Osteoblast (primary cell): ENCODE measurements around the gene HORMAD2. TPM values are rescaled to one million over a fixed set of nuclear protein-coding genes. Genes with fewer than 3 reads are reported as not detected.
A peak's percentile ranks its signal among the peaks of the same experiment; 100 is the strongest.

Experiments
- DNase-seq: peaks from one replicate; pipeline ENCODE4 v3.0.0; 2011; ENCODE audit warnings: low spot score, mixed read lengths; ENCODE audit not compliant: insufficient read length; ENCODE audit errors: missing footprints
- H2AFZ ChIP-seq: 2 replicates; pipeline ENCODE4 v1.6.0; 2011; ENCODE audit warnings: mild to moderate bottlenecking, low read length
- H3K27ac ChIP-seq: 2 replicates; pipeline ENCODE4 v1.5.1; 2011; ENCODE audit warnings: mild to moderate bottlenecking, low read depth, low read length, moderate library complexity
- H3K27me3 ChIP-seq: 2 replicates; pipeline ENCODE4 v1.6.0; 2012; ENCODE audit warnings: mild to moderate bottlenecking, control low read depth, inconsistent platforms, low read length, moderate library complexity; ENCODE audit not compliant: insufficient read depth
- H3K36me3 ChIP-seq: 2 replicates; pipeline ENCODE4 v1.5.1; 2011; ENCODE audit warnings: mild to moderate bottlenecking, low read length, control low read depth, moderate library complexity; ENCODE audit not compliant: insufficient read depth
- H3K4me1 ChIP-seq: 2 replicates; pipeline ENCODE4 v1.5.1; 2011; ENCODE audit warnings: mild to moderate bottlenecking, low read length, control low read depth, moderate library complexity; ENCODE audit not compliant: insufficient read depth
- H3K4me2 ChIP-seq: 2 replicates; pipeline ENCODE4 v1.6.0; 2011; ENCODE audit warnings: mild to moderate bottlenecking, low read length; ENCODE audit not compliant: insufficient read depth
- H3K4me3 ChIP-seq: fragments of 200-600 bp; sonication (generic); 3 replicates; pipeline ENCODE4 v1.5.1; 2012; ENCODE audit warnings: mild to moderate bottlenecking, low read length, inconsistent platforms; ENCODE audit not compliant: insufficient read depth
- H3K79me2 ChIP-seq: 2 replicates; pipeline ENCODE4 v1.6.0; 2012; ENCODE audit warnings: mild to moderate bottlenecking, low read length, control low read depth, inconsistent platforms; ENCODE audit not compliant: insufficient read depth
- H3K9me3 ChIP-seq: 2 replicates; pipeline ENCODE4 v1.5.1; 2011; ENCODE audit warnings: low read depth, low read length, control low read depth
- H4K20me1 ChIP-seq: 2 replicates; pipeline ENCODE4 v1.6.0; 2012; ENCODE audit warnings: mild to moderate bottlenecking, low read length, control low read depth; ENCODE audit not compliant: insufficient read depth
- total RNA-seq: library from RNA; depleted of rRNA; stranded (reverse); fragments of >200 nt; gene quantifications from 2 replicates; pipeline ENCODE4 v1.2.3, GENCODE V29; 2012
- TF ChIP-seq, protein P1 (sequence below): IDR thresholded peaks from 2 replicates; pipeline ENCODE4 v1.5.1; 2011; ENCODE audit warnings: mild to moderate bottlenecking, low read depth, low read length, moderate library complexity; ENCODE audit errors: extremely low read depth

HORMAD2 gene
- total RNA-seq, 1 donor, result under 0.01 TPM

DNA sequence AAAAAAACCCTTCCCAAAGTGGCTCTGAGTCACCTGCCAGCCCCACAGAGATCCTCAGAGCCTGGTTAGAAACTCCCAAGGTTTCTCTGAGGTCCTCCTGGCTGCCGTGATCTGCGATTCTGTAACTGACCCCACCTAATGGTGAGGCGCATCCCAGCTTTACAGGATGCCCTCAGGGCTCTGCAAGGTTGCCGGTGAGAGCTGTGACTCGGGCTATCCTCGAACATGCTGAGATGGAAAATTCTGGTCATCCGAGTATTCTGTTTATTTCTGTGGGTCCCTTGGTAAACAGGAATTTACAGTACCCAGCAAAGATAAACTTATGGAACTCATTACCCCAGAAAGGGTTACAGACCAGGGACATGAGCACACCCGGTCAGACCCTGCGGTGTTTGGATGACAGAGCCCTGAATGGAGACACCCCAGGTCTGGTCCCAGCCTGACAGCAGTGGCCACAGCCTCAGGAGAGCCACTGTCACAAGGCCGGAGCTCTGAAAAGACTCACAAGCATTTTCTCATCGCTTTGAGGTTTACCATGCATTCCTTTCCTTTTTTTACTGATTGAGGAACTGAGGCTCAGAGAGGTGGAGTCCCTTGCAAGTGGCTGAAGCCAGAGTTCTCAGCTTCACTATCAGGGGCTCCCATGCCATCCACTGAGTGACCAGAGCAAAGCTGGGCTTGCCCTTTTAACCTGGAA is 144.0 kb downstream of the HORMAD2 start:
- H3K79me2 ChIP-seq, result no peaks in the 10 kb centered on the region
- no peaks in the 10 kb centered on the region for H3K27me3 ChIP-seq
- peak overlapping the region; percentile 6 for H2AFZ ChIP-seq
- H3K4me3 ChIP-seq, result no peak overlapping the region
- H3K36me3 ChIP-seq, result no peaks in the 10 kb centered on the region
- peaks cover 18% of the 10 kb centered on the region for H3K4me1 ChIP-seq
- DNase-seq, result peak; percentile 85
- TF ChIP-seq, protein P1, sequence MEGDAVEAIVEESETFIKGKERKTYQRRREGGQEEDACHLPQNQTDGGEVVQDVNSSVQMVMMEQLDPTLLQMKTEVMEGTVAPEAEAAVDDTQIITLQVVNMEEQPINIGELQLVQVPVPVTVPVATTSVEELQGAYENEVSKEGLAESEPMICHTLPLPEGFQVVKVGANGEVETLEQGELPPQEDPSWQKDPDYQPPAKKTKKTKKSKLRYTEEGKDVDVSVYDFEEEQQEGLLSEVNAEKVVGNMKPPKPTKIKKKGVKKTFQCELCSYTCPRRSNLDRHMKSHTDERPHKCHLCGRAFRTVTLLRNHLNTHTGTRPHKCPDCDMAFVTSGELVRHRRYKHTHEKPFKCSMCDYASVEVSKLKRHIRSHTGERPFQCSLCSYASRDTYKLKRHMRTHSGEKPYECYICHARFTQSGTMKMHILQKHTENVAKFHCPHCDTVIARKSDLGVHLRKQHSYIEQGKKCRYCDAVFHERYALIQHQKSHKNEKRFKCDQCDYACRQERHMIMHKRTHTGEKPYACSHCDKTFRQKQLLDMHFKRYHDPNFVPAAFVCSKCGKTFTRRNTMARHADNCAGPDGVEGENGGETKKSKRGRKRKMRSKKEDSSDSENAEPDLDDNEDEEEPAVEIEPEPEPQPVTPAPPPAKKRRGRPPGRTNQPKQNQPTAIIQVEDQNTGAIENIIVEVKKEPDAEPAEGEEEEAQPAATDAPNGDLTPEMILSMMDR, result no peak
- no peaks in the 10 kb centered on the region for H4K20me1 ChIP-seq
- H3K27ac ChIP-seq, result peak overlapping the region; percentile 32
- H3K9me3 ChIP-seq, result no peaks in the 10 kb centered on the region
- no peak overlapping the region for H3K4me2 ChIP-seq

DNA sequence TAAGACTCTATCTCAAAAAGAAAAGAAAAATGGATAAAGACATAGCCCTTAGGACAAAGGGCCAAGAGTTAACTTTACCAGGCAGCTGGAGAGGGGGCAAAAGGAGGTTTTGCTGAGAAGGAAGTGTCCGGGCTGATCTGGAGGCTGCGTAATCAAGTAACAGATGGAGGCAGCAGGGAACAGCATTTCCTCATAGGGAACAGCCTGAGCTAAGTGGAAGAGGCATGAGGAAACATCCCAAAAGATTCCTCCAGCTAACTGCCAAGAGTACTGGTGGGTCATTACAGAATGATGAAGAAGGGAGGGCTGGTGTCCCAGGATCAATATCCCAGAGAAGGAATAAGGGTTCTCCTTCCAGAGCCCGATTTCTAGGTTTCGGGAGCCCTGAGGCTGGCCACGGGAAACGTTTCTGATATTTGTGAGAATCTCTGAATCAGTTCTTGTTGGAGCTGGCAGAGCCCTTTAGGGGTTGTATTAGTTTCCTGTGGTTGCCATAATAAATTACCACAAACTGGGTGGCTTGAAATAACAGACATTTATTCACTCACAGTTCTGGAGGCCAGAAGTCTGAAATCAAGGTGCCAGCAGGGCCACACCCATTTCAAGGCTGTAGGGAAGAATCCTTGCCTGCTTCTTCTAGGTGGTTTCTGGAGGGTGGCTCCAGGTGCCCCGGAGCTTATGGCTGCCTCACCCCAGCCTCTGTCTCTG is 145.1 kb downstream of the HORMAD2 start:
- no peak overlapping the region for H3K4me3 ChIP-seq
- H2AFZ ChIP-seq, result no peak overlapping the region
- no peaks in the 10 kb centered on the region for H3K9me3 ChIP-seq
- no peaks in the 10 kb centered on the region for H3K36me3 ChIP-seq
- no peak overlapping the region for H3K27ac ChIP-seq
- H3K4me2 ChIP-seq, result no peak overlapping the region
- no peaks in the 10 kb centered on the region for H4K20me1 ChIP-seq
- H3K27me3 ChIP-seq, result no peaks in the 10 kb centered on the region
- DNase-seq, result no peak
- peaks cover 18% of the 10 kb centered on the region for H3K4me1 ChIP-seq
- TF ChIP-seq, protein P1, result no peak
- H3K79me2 ChIP-seq, result no peaks in the 10 kb centered on the region

DNA sequence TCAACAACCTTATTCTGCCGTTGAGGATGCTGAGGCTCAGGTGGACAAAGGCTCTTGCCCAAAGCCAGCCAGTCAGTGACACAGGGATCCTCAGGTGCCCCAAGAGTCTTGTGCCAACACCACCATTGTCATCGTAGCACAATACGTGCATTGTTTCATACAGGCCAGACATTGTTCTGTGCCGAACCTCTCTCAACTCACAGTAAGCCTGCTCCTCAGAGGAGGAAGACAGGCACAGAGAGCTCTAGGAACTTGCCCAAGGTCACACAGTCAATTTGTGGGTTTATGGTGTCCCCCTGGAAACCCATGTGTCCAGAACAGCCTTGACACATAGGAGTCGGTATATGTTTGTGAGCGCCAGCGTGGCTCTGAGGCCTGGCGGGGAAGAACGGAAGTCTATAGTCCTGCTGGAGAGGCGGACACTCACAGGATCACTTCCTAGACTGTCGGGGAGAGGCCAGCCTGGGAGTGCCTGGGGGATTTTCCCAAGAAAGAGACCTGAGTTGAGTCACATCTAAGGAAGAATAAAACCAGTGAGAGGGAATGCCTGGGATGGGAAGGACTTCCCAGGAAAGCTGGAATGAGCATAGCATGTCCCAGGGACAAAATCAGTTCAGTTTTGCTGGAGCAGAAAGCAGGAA is 146.0 kb downstream of the HORMAD2 start:
- Histone ChIP-seq H3K4me1 (peaks cover 18% of the 10 kb centered on the region), H3K27me3 (no peaks in the 10 kb centered on the region), H3K4me2 (no peak overlapping the region), H3K36me3 (no peaks in the 10 kb centered on the region), H3K4me3 (no peak overlapping the region), H3K9me3 (no peaks in the 10 kb centered on the region), H2AFZ (no peak overlapping the region), H4K20me1 (no peaks in the 10 kb centered on the region), H3K79me2 (no peaks in the 10 kb centered on the region), H3K27ac (no peak overlapping the region)
- TF ChIP-seq, protein P1, result no peak
- no peak for DNase-seq

Other genes with a start within 250 kb of the HORMAD2 start
- 21.0 and 28.3 TPM in 2 replicates for gene ASCC2, start 242.2 kb upstream of the HORMAD2 start, total RNA-seq
- gene MTMR3, start 197.3 kb upstream of the HORMAD2 start, total RNA-seq, result 36.5 and 36.9 TPM in 2 replicates
- gene LIF, start 166.3 kb downstream of the HORMAD2 start, total RNA-seq, result 3.2 and 3.3 TPM in 2 replicates
- gene OSM, start 186.4 kb downstream of the HORMAD2 start, total RNA-seq, result not detected in 2 replicates
- 5.3 and 5.8 TPM in 2 replicates for gene CASTOR1, start 209.0 kb downstream of the HORMAD2 start, total RNA-seq
- 30.6 and 32.9 TPM in 2 replicates for gene TBC1D10A, start 246.5 kb downstream of the HORMAD2 start, total RNA-seq